ENCODE measurements around the gene PCSK1.

DNA sequence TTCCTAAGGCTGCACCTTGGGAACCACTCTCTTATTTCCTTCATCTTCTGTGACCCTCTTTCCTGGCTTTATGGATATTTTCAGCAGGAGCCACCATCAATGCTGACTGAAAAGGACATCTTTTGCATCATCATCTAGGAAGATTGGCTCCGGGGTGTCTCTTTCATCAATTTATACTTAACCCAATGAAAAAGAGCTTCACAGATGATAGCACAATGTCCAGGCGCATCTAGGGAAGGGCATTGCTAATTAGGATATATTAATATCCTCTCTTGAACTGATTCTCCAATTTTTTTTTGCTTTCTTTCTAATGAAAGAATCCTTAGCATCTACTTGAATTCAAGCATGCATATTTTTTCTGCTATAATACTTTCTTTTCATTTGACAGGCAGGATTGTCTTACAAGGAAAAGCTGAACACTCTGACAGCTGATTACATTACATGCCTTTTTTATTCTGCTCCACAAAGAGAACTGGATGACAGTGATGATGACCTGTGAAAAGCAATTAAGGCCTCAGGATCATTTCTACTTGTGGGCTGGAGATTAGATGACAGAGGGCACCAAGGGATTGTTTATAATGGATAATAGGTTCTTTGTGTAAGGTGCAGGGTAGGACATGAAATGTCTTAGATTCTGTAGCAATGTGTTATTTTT, 60.2 kb downstream of the PCSK1 start:
- TF ChIP-seq EZH2 (IDR thresholded peaks at IDR 0.05; ENCODE audit: insufficient read depth, poor library complexity, severe bottlenecking) (no peak), EZH2phosphoT487 (IDR thresholded peaks at IDR 0.05; ENCODE audit: insufficient read depth, low read depth) (no peak)

Measured in GM23248 (cell line).